ENCODE results near the gene XAF1. TPM values are rescaled to one million over a fixed set of nuclear protein-coding genes. Genes with fewer than 3 reads are reported as not detected.
A peak's percentile ranks its signal among the peaks of the same experiment; 100 is the strongest.

XAF1 gene
- polyA plus RNA-seq, 3 donors, result 28.4 to 45.9 (median 31.9) TPM

DNA sequence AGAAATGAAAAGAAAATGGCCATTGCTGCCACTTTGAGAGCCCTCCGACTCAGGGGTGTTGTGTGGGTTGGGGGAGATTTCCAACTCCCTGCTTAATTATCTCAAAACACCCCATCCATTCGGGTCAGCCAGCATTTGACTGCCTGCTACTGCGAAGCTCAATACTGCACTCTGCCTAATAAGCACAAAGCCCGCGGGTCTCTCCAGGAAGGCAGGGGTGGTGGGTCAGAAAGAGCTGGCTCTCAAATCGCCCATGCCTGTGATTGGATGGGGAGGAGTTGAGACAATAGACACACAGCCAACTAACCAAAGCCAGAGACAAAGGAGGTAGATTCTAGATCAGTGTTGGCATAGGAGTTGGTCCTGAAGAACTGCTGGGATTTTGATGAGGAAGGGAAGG is 2.3 kb upstream of the XAF1 start:
- H3K27me3 ChIP-seq (ENCODE audit: control insufficient read depth in 2 of 2, insufficient read depth in 2 of 2, low read length in 2 of 2), result no peaks in the 10 kb centered on the region
- no peak overlapping the region for H3K4me3 Mint-ChIP-seq
- H3K27ac Mint-ChIP-seq, result peak overlapping the region in 5 of 7 donors; percentile 11 to 93 (median 52)
- peak overlapping the region; percentile 48 for H2AFZ ChIP-seq (ENCODE audit: insufficient read depth, low read depth, low read length, poor library complexity, severe bottlenecking)
- H3K9me3 ChIP-seq (replicated peaks in 1 of 2; ENCODE audit: control insufficient read depth in 1 of 2, insufficient read depth in 1 of 2, low read length in 2 of 2), result no peaks in the 10 kb centered on the region
- peaks cover 7 to 10% of the 10 kb centered on the region in 2 donors for H3K36me3 ChIP-seq (replicated peaks in 1 of 2; ENCODE audit: control insufficient read depth in 1 of 2, insufficient read depth in 2 of 2, low read length in 2 of 2)
- H3K4me1 Mint-ChIP-seq, result peaks cover 65% of the 10 kb centered on the region
- H3K27me3 Mint-ChIP-seq (ENCODE audit: low read depth in 3 of 3), result peaks cover 0 to 8% (median 2%) of the 10 kb centered on the region in 3 donors
- no peak overlapping the region for H3K4me3 ChIP-seq (replicated peaks in 1 of 3; ENCODE audit: low read depth in 2 of 3, low read length in 3 of 3)
- TF ChIP-seq, protein P1, sequence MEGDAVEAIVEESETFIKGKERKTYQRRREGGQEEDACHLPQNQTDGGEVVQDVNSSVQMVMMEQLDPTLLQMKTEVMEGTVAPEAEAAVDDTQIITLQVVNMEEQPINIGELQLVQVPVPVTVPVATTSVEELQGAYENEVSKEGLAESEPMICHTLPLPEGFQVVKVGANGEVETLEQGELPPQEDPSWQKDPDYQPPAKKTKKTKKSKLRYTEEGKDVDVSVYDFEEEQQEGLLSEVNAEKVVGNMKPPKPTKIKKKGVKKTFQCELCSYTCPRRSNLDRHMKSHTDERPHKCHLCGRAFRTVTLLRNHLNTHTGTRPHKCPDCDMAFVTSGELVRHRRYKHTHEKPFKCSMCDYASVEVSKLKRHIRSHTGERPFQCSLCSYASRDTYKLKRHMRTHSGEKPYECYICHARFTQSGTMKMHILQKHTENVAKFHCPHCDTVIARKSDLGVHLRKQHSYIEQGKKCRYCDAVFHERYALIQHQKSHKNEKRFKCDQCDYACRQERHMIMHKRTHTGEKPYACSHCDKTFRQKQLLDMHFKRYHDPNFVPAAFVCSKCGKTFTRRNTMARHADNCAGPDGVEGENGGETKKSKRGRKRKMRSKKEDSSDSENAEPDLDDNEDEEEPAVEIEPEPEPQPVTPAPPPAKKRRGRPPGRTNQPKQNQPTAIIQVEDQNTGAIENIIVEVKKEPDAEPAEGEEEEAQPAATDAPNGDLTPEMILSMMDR (IDR thresholded peaks at IDR 0.05), result no peak
- H3K9ac ChIP-seq (ENCODE audit: insufficient read depth, low read length, poor library complexity, severe bottlenecking), result no peak overlapping the region
- no peaks in the 10 kb centered on the region for H3K9me3 Mint-ChIP-seq
- WGBS (ENCODE audit: insufficient coverage), result no CpG with 5 or more reads among the region's 6 CpGs
- H3K27ac ChIP-seq (ENCODE audit: low read depth in 1 of 2, low read length in 2 of 2), result no peak overlapping the region
- H3K4me2 ChIP-seq (replicated peaks; ENCODE audit: extremely low read depth, low read length, poor library complexity, severe bottlenecking), result peak overlapping the region; percentile 51
- no peak for DNase-seq
- peaks cover 10% of the 10 kb centered on the region for H4K20me1 ChIP-seq (ENCODE audit: insufficient read depth, low read length)
- H3K36me3 Mint-ChIP-seq, result peaks cover 10 to 11% of the 10 kb centered on the region in 2 donors
- H3K4me1 ChIP-seq (ENCODE audit: control insufficient read depth in 1 of 2, insufficient read depth in 2 of 2, low read length in 2 of 2), result peaks cover 49 to 50% of the 10 kb centered on the region in 2 donors
- intact Hi-C loops (cut with micrococcal nuclease), result no loop called here
- H3K79me2 ChIP-seq (ENCODE audit: insufficient read depth, low read length), result peaks cover 25% of the 10 kb centered on the region

GRCh38 chr17:6755281-6755680 is 565 bp upstream of the XAF1 start:
- 67% methylated on average over 4 of the region's 5 CpGs for WGBS (ENCODE audit: insufficient coverage)
- peaks cover 65% of the 10 kb centered on the region for H3K4me1 Mint-ChIP-seq
- Histone ChIP-seq H3K27ac (ENCODE audit: low read depth in 1 of 2, low read length in 2 of 2) (peak overlapping the region; percentile 85 to 93), H4K20me1 (ENCODE audit: insufficient read depth, low read length) (peaks cover 25% of the 10 kb centered on the region), H3K36me3 (replicated peaks in 1 of 2; ENCODE audit: control insufficient read depth in 1 of 2, insufficient read depth in 2 of 2, low read length in 2 of 2) (peaks cover 21 to 27% of the 10 kb centered on the region in 2 donors), H3K9me3 (replicated peaks in 1 of 2; ENCODE audit: control insufficient read depth in 1 of 2, insufficient read depth in 1 of 2, low read length in 2 of 2) (no peaks in the 10 kb centered on the region), H3K79me2 (ENCODE audit: insufficient read depth, low read length) (peaks cover 25% of the 10 kb centered on the region), H2AFZ (ENCODE audit: insufficient read depth, low read depth, low read length, poor library complexity, severe bottlenecking) (peak overlapping the region; percentile 93), H3K9ac (ENCODE audit: insufficient read depth, low read length, poor library complexity, severe bottlenecking) (peak overlapping the region; percentile 74), H3K4me2 (replicated peaks; ENCODE audit: extremely low read depth, low read length, poor library complexity, severe bottlenecking) (peak overlapping the region; percentile 89), H3K4me1 (ENCODE audit: control insufficient read depth in 1 of 2, insufficient read depth in 2 of 2, low read length in 2 of 2) (peaks cover 49 to 50% of the 10 kb centered on the region in 2 donors), H3K4me3 (replicated peaks in 1 of 3; ENCODE audit: low read depth in 2 of 3, low read length in 3 of 3) (peak overlapping the region; percentile 83 to 98 (median 97)), H3K27me3 (ENCODE audit: control insufficient read depth in 2 of 2, insufficient read depth in 2 of 2, low read length in 2 of 2) (no peaks in the 10 kb centered on the region)
- TF ChIP-seq, protein P1 (IDR thresholded peaks at IDR 0.05), result no peak
- peak in 2 of 3 donors; percentile 18 to 22 for DNase-seq
- H3K27ac Mint-ChIP-seq, result peak overlapping the region; percentile 93 to 98 (median 95)
- no peaks in the 10 kb centered on the region for H3K9me3 Mint-ChIP-seq
- peaks cover 26 to 28% of the 10 kb centered on the region in 2 donors for H3K36me3 Mint-ChIP-seq
- intact Hi-C loops (cut with micrococcal nuclease), result no loop called here
- peaks cover 0 to 7% (median 2%) of the 10 kb centered on the region in 3 donors for H3K27me3 Mint-ChIP-seq (ENCODE audit: low read depth in 3 of 3)
- peak overlapping the region; percentile 100 for H3K4me3 Mint-ChIP-seq

Data from CD14-positive monocyte (primary cell).